ENCODE measurements around the gene DOLPP1. TPM values are rescaled to one million over a fixed set of nuclear protein-coding genes. Genes with fewer than 3 reads are reported as not detected.

The DOLPP1 gene
- polyA plus RNA-seq, 1 donor from 2014 or later, result 31.5 TPM

DNA sequence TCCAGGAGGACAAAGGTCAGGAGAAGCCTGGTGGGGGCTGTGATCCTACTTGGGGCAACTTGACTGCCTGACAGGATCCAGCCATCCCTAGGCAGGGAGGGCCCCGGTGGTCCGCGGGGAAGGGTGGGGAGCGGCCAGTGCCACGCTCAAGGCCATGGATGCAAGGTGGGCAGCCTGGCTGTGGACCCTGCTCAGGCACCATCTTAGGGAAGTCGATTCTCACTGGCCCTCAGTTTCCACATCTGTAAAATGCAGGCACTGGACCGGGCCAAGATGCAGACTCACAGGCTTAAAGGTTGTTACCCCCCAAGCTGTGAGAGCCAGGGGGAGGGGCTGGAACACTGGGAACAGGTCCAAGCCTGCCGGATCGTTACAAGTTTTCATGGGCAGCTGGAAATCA is 8.7 kb upstream of the DOLPP1 start:
- no peaks in the 10 kb centered on the region for H4K20me1 ChIP-seq (ENCODE audit: insufficient read depth)
- H3K9ac ChIP-seq (ENCODE audit: low read length), result no peak overlapping the region
- H3K4me3 ChIP-seq (ENCODE audit: low read length), result no peak overlapping the region
- TF ChIP-seq RAD21 (conservative IDR thresholded peaks at IDR 0.05) (no peak), EP300 (conservative IDR thresholded peaks at IDR 0.05; ENCODE audit: poor library complexity, severe bottlenecking) (no peak), EZH2 (IDR thresholded peaks at IDR 0.05; ENCODE audit: borderline replicate concordance, insufficient read depth, low read length, poor library complexity, severe bottlenecking) (no peak), SMC3 (conservative IDR thresholded peaks at IDR 0.05; ENCODE audit: poor library complexity) (no peak), TAF1 (IDR thresholded peaks at IDR 0.05; ENCODE audit: low read depth) (no peak), MXI1 (conservative IDR thresholded peaks at IDR 0.05; ENCODE audit: poor library complexity, severe bottlenecking) (no peak)
- TF ChIP-seq, protein P1, sequence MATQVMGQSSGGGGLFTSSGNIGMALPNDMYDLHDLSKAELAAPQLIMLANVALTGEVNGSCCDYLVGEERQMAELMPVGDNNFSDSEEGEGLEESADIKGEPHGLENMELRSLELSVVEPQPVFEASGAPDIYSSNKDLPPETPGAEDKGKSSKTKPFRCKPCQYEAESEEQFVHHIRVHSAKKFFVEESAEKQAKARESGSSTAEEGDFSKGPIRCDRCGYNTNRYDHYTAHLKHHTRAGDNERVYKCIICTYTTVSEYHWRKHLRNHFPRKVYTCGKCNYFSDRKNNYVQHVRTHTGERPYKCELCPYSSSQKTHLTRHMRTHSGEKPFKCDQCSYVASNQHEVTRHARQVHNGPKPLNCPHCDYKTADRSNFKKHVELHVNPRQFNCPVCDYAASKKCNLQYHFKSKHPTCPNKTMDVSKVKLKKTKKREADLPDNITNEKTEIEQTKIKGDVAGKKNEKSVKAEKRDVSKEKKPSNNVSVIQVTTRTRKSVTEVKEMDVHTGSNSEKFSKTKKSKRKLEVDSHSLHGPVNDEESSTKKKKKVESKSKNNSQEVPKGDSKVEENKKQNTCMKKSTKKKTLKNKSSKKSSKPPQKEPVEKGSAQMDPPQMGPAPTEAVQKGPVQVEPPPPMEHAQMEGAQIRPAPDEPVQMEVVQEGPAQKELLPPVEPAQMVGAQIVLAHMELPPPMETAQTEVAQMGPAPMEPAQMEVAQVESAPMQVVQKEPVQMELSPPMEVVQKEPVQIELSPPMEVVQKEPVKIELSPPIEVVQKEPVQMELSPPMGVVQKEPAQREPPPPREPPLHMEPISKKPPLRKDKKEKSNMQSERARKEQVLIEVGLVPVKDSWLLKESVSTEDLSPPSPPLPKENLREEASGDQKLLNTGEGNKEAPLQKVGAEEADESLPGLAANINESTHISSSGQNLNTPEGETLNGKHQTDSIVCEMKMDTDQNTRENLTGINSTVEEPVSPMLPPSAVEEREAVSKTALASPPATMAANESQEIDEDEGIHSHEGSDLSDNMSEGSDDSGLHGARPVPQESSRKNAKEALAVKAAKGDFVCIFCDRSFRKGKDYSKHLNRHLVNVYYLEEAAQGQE (IDR thresholded peaks at IDR 0.05; ENCODE audit: borderline replicate concordance), result no peak
- TF ChIP-seq, protein P2, sequence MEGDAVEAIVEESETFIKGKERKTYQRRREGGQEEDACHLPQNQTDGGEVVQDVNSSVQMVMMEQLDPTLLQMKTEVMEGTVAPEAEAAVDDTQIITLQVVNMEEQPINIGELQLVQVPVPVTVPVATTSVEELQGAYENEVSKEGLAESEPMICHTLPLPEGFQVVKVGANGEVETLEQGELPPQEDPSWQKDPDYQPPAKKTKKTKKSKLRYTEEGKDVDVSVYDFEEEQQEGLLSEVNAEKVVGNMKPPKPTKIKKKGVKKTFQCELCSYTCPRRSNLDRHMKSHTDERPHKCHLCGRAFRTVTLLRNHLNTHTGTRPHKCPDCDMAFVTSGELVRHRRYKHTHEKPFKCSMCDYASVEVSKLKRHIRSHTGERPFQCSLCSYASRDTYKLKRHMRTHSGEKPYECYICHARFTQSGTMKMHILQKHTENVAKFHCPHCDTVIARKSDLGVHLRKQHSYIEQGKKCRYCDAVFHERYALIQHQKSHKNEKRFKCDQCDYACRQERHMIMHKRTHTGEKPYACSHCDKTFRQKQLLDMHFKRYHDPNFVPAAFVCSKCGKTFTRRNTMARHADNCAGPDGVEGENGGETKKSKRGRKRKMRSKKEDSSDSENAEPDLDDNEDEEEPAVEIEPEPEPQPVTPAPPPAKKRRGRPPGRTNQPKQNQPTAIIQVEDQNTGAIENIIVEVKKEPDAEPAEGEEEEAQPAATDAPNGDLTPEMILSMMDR (IDR thresholded peaks at IDR 0.05; ENCODE audit: poor library complexity, severe bottlenecking), result no peak
- no peaks in the 10 kb centered on the region for H3F3A ChIP-seq (ENCODE audit: insufficient read depth, low read length, poor library complexity, severe bottlenecking)
- no peak overlapping the region for H3K4me2 ChIP-seq (ENCODE audit: low read length)
- H3K9me2 ChIP-seq (ENCODE audit: insufficient read depth, low read length), result no peaks in the 10 kb centered on the region
- no peak overlapping the region for H3K27ac ChIP-seq (ENCODE audit: low read length)
- no peaks in the 10 kb centered on the region for H3K36me3 ChIP-seq (ENCODE audit: insufficient read depth, low read length)
- no peaks in the 10 kb centered on the region for H3K27me3 ChIP-seq (ENCODE audit: insufficient read depth, low read depth, low read length)
- H3K9me3 ChIP-seq (ENCODE audit: low read length), result no peaks in the 10 kb centered on the region
- no peaks in the 10 kb centered on the region for H3K79me2 ChIP-seq (replicated peaks; ENCODE audit: insufficient read depth, low read length)
- H2AFZ ChIP-seq (ENCODE audit: low read depth, low read length), result no peak overlapping the region

DNA sequence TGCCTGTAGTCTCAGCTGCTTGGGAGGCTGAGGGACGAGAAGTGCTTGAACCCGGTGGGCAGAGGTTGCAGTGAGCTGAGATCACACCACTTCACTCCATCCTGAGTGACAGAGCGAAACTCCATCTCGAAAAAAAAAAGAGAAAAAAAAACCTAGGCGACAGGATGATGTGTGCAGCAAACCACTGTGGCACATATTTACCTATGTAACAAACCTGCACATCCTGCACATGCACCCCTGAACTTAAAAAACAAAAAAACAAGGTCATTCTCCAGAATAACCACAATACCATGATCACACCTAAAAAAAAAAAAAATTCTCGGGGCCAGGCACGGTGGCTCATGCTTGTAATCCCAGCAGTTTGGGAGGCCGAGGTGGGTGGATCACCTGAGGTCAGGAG is 7.5 kb upstream of the DOLPP1 start:
- Histone ChIP-seq H2AFZ (ENCODE audit: low read depth, low read length) (no peak overlapping the region), H3K79me2 (replicated peaks; ENCODE audit: insufficient read depth, low read length) (no peaks in the 10 kb centered on the region), H3K4me3 (ENCODE audit: low read length) (no peak overlapping the region), H3K27me3 (ENCODE audit: insufficient read depth, low read depth, low read length) (no peaks in the 10 kb centered on the region), H3F3A (ENCODE audit: insufficient read depth, low read length, poor library complexity, severe bottlenecking) (no peaks in the 10 kb centered on the region), H3K9me2 (ENCODE audit: insufficient read depth, low read length) (no peaks in the 10 kb centered on the region), H3K27ac (ENCODE audit: low read length) (no peak overlapping the region), H3K9ac (ENCODE audit: low read length) (no peak overlapping the region), H3K36me3 (ENCODE audit: insufficient read depth, low read length) (no peaks in the 10 kb centered on the region), H4K20me1 (ENCODE audit: insufficient read depth) (no peaks in the 10 kb centered on the region), H3K9me3 (ENCODE audit: low read length) (no peaks in the 10 kb centered on the region), H3K4me2 (ENCODE audit: low read length) (no peak overlapping the region)
- TF ChIP-seq, protein P1 (IDR thresholded peaks at IDR 0.05; ENCODE audit: borderline replicate concordance), result no peak
- TF ChIP-seq POLR2AphosphoS5 (IDR thresholded peaks at IDR 0.05) (no peak), MXI1 (conservative IDR thresholded peaks at IDR 0.05; ENCODE audit: poor library complexity, severe bottlenecking) (no peak), TAF1 (IDR thresholded peaks at IDR 0.05; ENCODE audit: low read depth) (no peak), EP300 (conservative IDR thresholded peaks at IDR 0.05; ENCODE audit: poor library complexity, severe bottlenecking) (no peak), SMC3 (conservative IDR thresholded peaks at IDR 0.05; ENCODE audit: poor library complexity) (no peak), RAD21 (conservative IDR thresholded peaks at IDR 0.05) (no peak), EZH2 (IDR thresholded peaks at IDR 0.05; ENCODE audit: borderline replicate concordance, insufficient read depth, low read length, poor library complexity, severe bottlenecking) (no peak)
- TF ChIP-seq, protein P2 (IDR thresholded peaks at IDR 0.05; ENCODE audit: poor library complexity, severe bottlenecking), result no peak
